Large intestine (tissue), 3 donors: ENCODE data around the gene KCNIP4. TPM values are rescaled to one million over a fixed set of nuclear protein-coding genes. Genes with fewer than 3 reads are reported as not detected.

ENCODE experiments used
- DNase-seq, 2 donors: peaks; one replicate each; pipeline versions ENCODE4 v3.0.0 to v3.0.0-alpha.2; 2013
- H3K27ac ChIP-seq: one replicate; pipeline ENCODE4 v1.5.1; 2013; ENCODE audit warnings: low read length
- H3K27me3 ChIP-seq: 2 replicates; pipeline ENCODE4 v1.6.1; 2013; ENCODE audit warnings: low read length; ENCODE audit not compliant: control insufficient read depth, insufficient read depth
- H3K36me3 ChIP-seq: 2 replicates; pipeline ENCODE4 v1.6.1; 2013; ENCODE audit warnings: low read length; ENCODE audit not compliant: control insufficient read depth, insufficient read depth
- H3K4me1 ChIP-seq: one replicate; pipeline ENCODE4 v1.6.1; 2013; ENCODE audit warnings: low read length; ENCODE audit not compliant: control insufficient read depth, insufficient read depth
- H3K4me3 ChIP-seq: one replicate; pipeline ENCODE4 v1.5.1; 2013; ENCODE audit warnings: low read length
- H3K9me3 ChIP-seq: one replicate; pipeline ENCODE4 v1.6.1; 2013; ENCODE audit warnings: mild to moderate bottlenecking, low read depth, low read length, moderate library complexity; ENCODE audit not compliant: control insufficient read depth
- WGBS: methylation state at CpG from one replicate; pipeline ENCODE4 v1.1.5; 2013; ENCODE audit warnings: low lambda C conversion rate; ENCODE audit not compliant: insufficient coverage; 5-methylcytosine and 5-hydroxymethylcytosine counted together
- polyA plus RNA-seq: library from polyadenylated mRNA; unstranded; fragments of 120-200 nt; gene quantifications from one replicate; pipeline ENCODE4 v1.2.1, GENCODE V29; 2013

KCNIP4 gene
- polyA plus RNA-seq, 1 donor, result 7.5 TPM

GRCh38 chr4:21009956-21010355 is 938.6 kb downstream of the KCNIP4 start:
- Histone ChIP-seq H3K27me3 (no peaks in the 10 kb centered on the region), H3K27ac (no peak overlapping the region), H3K4me1 (no peaks in the 10 kb centered on the region), H3K36me3 (no peaks in the 10 kb centered on the region), H3K9me3 (no peaks in the 10 kb centered on the region), H3K4me3 (no peak overlapping the region)
- 14% methylated on average over 1 of the region's 4 CpGs for WGBS
- no peak for DNase-seq

- no peak for DNase-seq
- no peaks in the 10 kb centered on the region for H3K36me3 ChIP-seq
- no peak overlapping the region for H3K27ac ChIP-seq
- H3K9me3 ChIP-seq, result no peaks in the 10 kb centered on the region
- no peak overlapping the region for H3K4me3 ChIP-seq
- no peaks in the 10 kb centered on the region for H3K4me1 ChIP-seq
- WGBS, result 93% methylated on average over 3 of the region's 4 CpGs
- H3K27me3 ChIP-seq, result no peaks in the 10 kb centered on the region
Observed at GRCh38 chr4:21005647-21006046, 942.9 kb downstream of the KCNIP4 start.

GRCh38 chr4:21002976-21003375 is 945.6 kb downstream of the KCNIP4 start:
- no peaks in the 10 kb centered on the region for H3K36me3 ChIP-seq
- 0% methylated on average over 1 of the region's 4 CpGs for WGBS
- no peak overlapping the region for H3K27ac ChIP-seq
- H3K4me3 ChIP-seq, result no peak overlapping the region
- no peaks in the 10 kb centered on the region for H3K4me1 ChIP-seq
- no peaks in the 10 kb centered on the region for H3K27me3 ChIP-seq
- no peaks in the 10 kb centered on the region for H3K9me3 ChIP-seq
- DNase-seq, result no peak

- no CpG with 5 or more reads among the region's 5 CpGs for WGBS
- H3K27me3 ChIP-seq, result no peaks in the 10 kb centered on the region
- no peaks in the 10 kb centered on the region for H3K4me1 ChIP-seq
- no peak for DNase-seq
- H3K4me3 ChIP-seq, result no peak overlapping the region
- no peaks in the 10 kb centered on the region for H3K36me3 ChIP-seq
- H3K27ac ChIP-seq, result no peak overlapping the region
- no peaks in the 10 kb centered on the region for H3K9me3 ChIP-seq
Observed at GRCh38 chr4:21002286-21002685, 946.3 kb downstream of the KCNIP4 start.

- no peaks in the 10 kb centered on the region for H3K4me1 ChIP-seq
- H3K9me3 ChIP-seq, result no peaks in the 10 kb centered on the region
- no peaks in the 10 kb centered on the region for H3K27me3 ChIP-seq
- peak in 1 of 2 donors; percentile 48 for DNase-seq
- H3K27ac ChIP-seq, result no peak overlapping the region
- H3K4me3 ChIP-seq, result no peak overlapping the region
- 0% methylated on average over 1 of the region's 4 CpGs for WGBS
- no peaks in the 10 kb centered on the region for H3K36me3 ChIP-seq
Observed at GRCh38 chr4:21001490-21001889, 947.1 kb downstream of the KCNIP4 start.

GRCh38 chr4:20997886-20998285 is 950.7 kb downstream of the KCNIP4 start:
- no peak for DNase-seq
- Histone ChIP-seq H3K9me3 (no peaks in the 10 kb centered on the region), H3K27ac (no peak overlapping the region), H3K27me3 (no peaks in the 10 kb centered on the region), H3K4me1 (no peaks in the 10 kb centered on the region), H3K36me3 (no peaks in the 10 kb centered on the region), H3K4me3 (no peak overlapping the region)
- 94% methylated on average over 3 of the region's 3 CpGs for WGBS

GRCh38 chr4:20995610-20996009 is 953.0 kb downstream of the KCNIP4 start:
- WGBS, result 35% methylated on average over 3 of the region's 4 CpGs
- no peaks in the 10 kb centered on the region for H3K27me3 ChIP-seq
- H3K27ac ChIP-seq, result no peak overlapping the region

GRCh38 chr4:20995015-20995414 is 953.6 kb downstream of the KCNIP4 start:
- H3K27me3 ChIP-seq, result no peaks in the 10 kb centered on the region
- no peak for DNase-seq
- no peaks in the 10 kb centered on the region for H3K9me3 ChIP-seq
- H3K4me3 ChIP-seq, result no peak overlapping the region
- H3K36me3 ChIP-seq, result no peaks in the 10 kb centered on the region
- WGBS, result no CpG with 5 or more reads among the region's 3 CpGs
- H3K27ac ChIP-seq, result no peak overlapping the region
- no peaks in the 10 kb centered on the region for H3K4me1 ChIP-seq

More at GRCh38 chr4:20995610-20996009, 953.0 kb downstream of the KCNIP4 start:
- no peaks in the 10 kb centered on the region for H3K4me1 ChIP-seq
- no peaks in the 10 kb centered on the region for H3K36me3 ChIP-seq
- H3K4me3 ChIP-seq, result no peak overlapping the region
- no peaks in the 10 kb centered on the region for H3K9me3 ChIP-seq
- DNase-seq, result no peak

GRCh38 chr4:20992002-20992401 is 956.6 kb downstream of the KCNIP4 start:
- Histone ChIP-seq H3K27me3 (no peaks in the 10 kb centered on the region), H3K4me3 (no peak overlapping the region), H3K9me3 (no peaks in the 10 kb centered on the region), H3K36me3 (no peaks in the 10 kb centered on the region), H3K4me1 (no peaks in the 10 kb centered on the region), H3K27ac (no peak overlapping the region)
- no peak for DNase-seq
- 100% methylated on average over 2 of the region's 3 CpGs for WGBS

GRCh38 chr4:20987191-20987590 is 961.4 kb downstream of the KCNIP4 start:
- WGBS, result 100% methylated on average over 1 of the region's 2 CpGs
- no peak for DNase-seq
- no peaks in the 10 kb centered on the region for H3K36me3 ChIP-seq
- no peaks in the 10 kb centered on the region for H3K9me3 ChIP-seq
- H3K27me3 ChIP-seq, result peaks cover 19% of the 10 kb centered on the region
- H3K27ac ChIP-seq, result no peak overlapping the region
- H3K4me1 ChIP-seq, result no peaks in the 10 kb centered on the region
- H3K4me3 ChIP-seq, result no peak overlapping the region

- Histone ChIP-seq H3K9me3 (no peaks in the 10 kb centered on the region), H3K27me3 (peaks cover 19% of the 10 kb centered on the region), H3K4me3 (no peak overlapping the region), H3K36me3 (no peaks in the 10 kb centered on the region), H3K4me1 (no peaks in the 10 kb centered on the region), H3K27ac (no peak overlapping the region)
- 0% methylated on average over 1 of the region's 13 CpGs for WGBS
- DNase-seq, result peak in 1 of 2 donors; percentile 14
Observed at GRCh38 chr4:20984576-20984836, 964.1 kb downstream of the KCNIP4 start.
